Mucosa of descending colon (tissue), 3 donors: ENCODE results near the gene HNMT. TPM values are rescaled to one million over a fixed set of nuclear protein-coding genes. Genes with fewer than 3 reads are reported as not detected.
"Not testable (repeated sequence)": the region's sequence is repeated elsewhere in the genome, so short reads cannot be mapped to it uniquely, and the experiment has no call there.

Experiments used
- ATAC-seq: fragments of 200-7000 bp; cut with Tn5 transposase; one replicate; pipeline ENCODE4 v1.9.1; 2020; ENCODE audit warnings: mild to moderate bottlenecking, moderate library complexity
- DNase-seq, 3 donors: peaks; one replicate each; pipeline ENCODE4 v3.0.0-alpha.2; 2020
- H3K36me3 ChIP-seq: fragments of 200-600 bp; one replicate; pipeline ENCODE4 v1.8.0; 2021; ENCODE audit warnings: low read depth, mild to moderate bottlenecking
- H3K4me1 ChIP-seq: fragments of 200-600 bp; one replicate; pipeline ENCODE4 v1.8.0; 2021; ENCODE audit warnings: low read depth, mild to moderate bottlenecking
- H3K4me3 ChIP-seq: fragments of 200-600 bp; one replicate; pipeline ENCODE4 v1.8.0; 2021; ENCODE audit warnings: mild to moderate bottlenecking
- H3K9me3 ChIP-seq: fragments of 200-600 bp; one replicate; pipeline ENCODE4 v1.8.0; 2021; ENCODE audit warnings: mild to moderate bottlenecking
- CTCF ChIP-seq: fragments of 200-600 bp; IDR thresholded peaks from one replicate; pipeline ENCODE4 v1.8.0; 2022; ENCODE audit warnings: antibody characterized with exemption, mild to moderate bottlenecking
- intact Hi-C, 2 donors: fragments of 100-400 bp; cut with DNase I in 1 of 2; cut with micrococcal nuclease in 1 of 2; formaldehyde crosslinking; loops; one replicate each; pipeline versions ENCODE4 v1.11.0 to v1.11.1; 2022; cut with DNase I, micrococcal nuclease
- total RNA-seq, 3 donors: library from RNA; stranded (reverse); fragmentation: NEBNext Ultra II Directional in 2 of 3; extraction: Animal tissue kit (Norgen Biotek cat#: 25700) in 2 of 3; gene quantifications; one replicate each; pipeline versions ENCODE4 v1.2.1 to v1.2.4, GENCODE V29; 2021 to 2023
- donor health status: DM: no; HTN: no; CAD: no; lungs with moderate emphysema.
- donor health status: DM: no; HTN: no; CAD: no.
- donor health status: DM: no; HTN: yes; CAD: no.

Gene HNMT
- total RNA-seq, 3 donors from 2014 or later = 42.6 to 114 (median 62.9) TPM

GRCh38 chr2:138036522-138036921 lies 72.2 kb downstream of the HNMT start:
- Histone ChIP-seq H3K36me3 (no peaks in the 10 kb centered on the region), H3K9me3 (no peaks in the 10 kb centered on the region), H3K4me1 (no peaks in the 10 kb centered on the region), H3K4me3 (no peak overlapping the region)
- TF ChIP-seq CTCF = no peak
- intact Hi-C loops = no loop called here
- no peak for DNase-seq
- ATAC-seq = no peak

- DNase-seq (no peak), ATAC-seq (no peak)
- no peak overlapping the region for H3K4me3 ChIP-seq
- no peak for TF ChIP-seq CTCF
- H3K9me3 ChIP-seq = no peaks in the 10 kb centered on the region
- no peaks in the 10 kb centered on the region for H3K36me3 ChIP-seq
- intact Hi-C loops = no loop called here
- no peaks in the 10 kb centered on the region for H3K4me1 ChIP-seq
Measured at GRCh38 chr2:138037090-138037489, 72.8 kb downstream of the HNMT start.

- TF ChIP-seq CTCF = no peak
- Histone ChIP-seq H3K4me3 (no peak overlapping the region), H3K9me3 (no peaks in the 10 kb centered on the region), H3K4me1 (no peaks in the 10 kb centered on the region), H3K36me3 (no peaks in the 10 kb centered on the region)
- DNase-seq = no peak
- intact Hi-C loops = no loop called here
- no peak for ATAC-seq
Measured at GRCh38 chr2:138040616-138041015, 76.3 kb downstream of the HNMT start.

GRCh38 chr2:138042311-138042710 lies 78.0 kb downstream of the HNMT start:
- no peak for ATAC-seq
- DNase-seq = no peak

GRCh38 chr2:138043588-138043987 lies 79.3 kb downstream of the HNMT start:
- intact Hi-C loops = not testable (repeated sequence)

More at GRCh38 chr2:138042311-138042710, 78.0 kb downstream of the HNMT start:
- Histone ChIP-seq H3K4me1 (no peaks in the 10 kb centered on the region), H3K9me3 (no peaks in the 10 kb centered on the region), H3K4me3 (no peak overlapping the region), H3K36me3 (no peaks in the 10 kb centered on the region)
- intact Hi-C loops = no loop called here
- TF ChIP-seq CTCF = no peak

GRCh38 chr2:138058427-138058826 lies 94.2 kb downstream of the HNMT start:
- no peak for ATAC-seq
- TF ChIP-seq CTCF = no peak
- no peaks in the 10 kb centered on the region for H3K9me3 ChIP-seq
- no peak overlapping the region for H3K4me3 ChIP-seq
- H3K4me1 ChIP-seq = no peaks in the 10 kb centered on the region
- H3K36me3 ChIP-seq = no peaks in the 10 kb centered on the region
- intact Hi-C loops = no loop called here
- DNase-seq = no peak

More at GRCh38 chr2:138043588-138043987, 79.3 kb downstream of the HNMT start:
- not testable (repeated sequence) for DNase-seq, ATAC-seq, H3K4me3 ChIP-seq, H3K36me3 ChIP-seq, H3K4me1 ChIP-seq, H3K9me3 ChIP-seq
